GDM1 (cell line): Measurements from ENCODE around the gene IDE.
"Not testable (repeated sequence)": the region's sequence is repeated elsewhere in the genome, so short reads cannot be mapped to it uniquely, and the experiment has no call there.

Source experiments
- DNase-seq: peaks from one replicate; lab custom pipeline; 2025; lab: John Stamatoyannopoulos, UW

The IDE gene

GRCh38 chr10:92419740-92420545 lies 153.9 kb downstream of the IDE start:
- DNase-seq: no peak

GRCh38 chr10:92418891-92419290 lies 155.0 kb downstream of the IDE start:
- DNase-seq: no peak

GRCh38 chr10:92418221-92418620 lies 155.7 kb downstream of the IDE start:
- no peak for DNase-seq

GRCh38 chr10:92413519-92413918 lies 160.4 kb downstream of the IDE start:
- no peak for DNase-seq

GRCh38 chr10:92413011-92413410 lies 160.9 kb downstream of the IDE start:
- no peak for DNase-seq

GRCh38 chr10:92411406-92411805 lies 162.5 kb downstream of the IDE start:
- DNase-seq: no peak

GRCh38 chr10:92410501-92410900 lies 163.4 kb downstream of the IDE start:
- no peak for DNase-seq

- DNase-seq: no peak
These were observed 165.9 kb downstream of the IDE start for GRCh38 chr10:92408017-92408361.

GRCh38 chr10:92407305-92408016 lies 166.4 kb downstream of the IDE start:
- no peak for DNase-seq

GRCh38 chr10:92405419-92405924 lies 168.4 kb downstream of the IDE start:
- DNase-seq: no peak

- DNase-seq: no peak
These were observed 169.1 kb downstream of the IDE start for GRCh38 chr10:92404612-92405418.

GRCh38 chr10:92402234-92402633 lies 171.7 kb downstream of the IDE start:
- DNase-seq: not testable (repeated sequence)
